MM.1S (cell line): Measurements from ENCODE around the gene CITED4.

Experiments
- DNase-seq: peaks from one replicate; pipeline ENCODE4 v3.0.0-alpha.2; 2015
- H2AFZ ChIP-seq: fragments of 300-600 bp; sonication (generic); 2 replicates; pipeline ENCODE4 v1.6.0; 2016; ENCODE audit warnings: antibody characterized with exemption, low read length
- H3F3A ChIP-seq: fragments of 300-600 bp; sonication (generic); 2 replicates; pipeline ENCODE4 v1.6.1; 2016; ENCODE audit warnings: mild to moderate bottlenecking, antibody characterized with exemption, low read length, moderate library complexity, mixed read lengths; ENCODE audit not compliant: insufficient read depth
- H3K27ac ChIP-seq: fragments of 300-600 bp; sonication (generic); 2 replicates; pipeline ENCODE4 v1.5.1; 2016; ENCODE audit warnings: mild to moderate bottlenecking, low read length
- H3K27me3 ChIP-seq: fragments of 300-600 bp; sonication (generic); replicated peaks from 2 replicates; pipeline ENCODE4 v1.6.0; 2016; ENCODE audit warnings: low read length; ENCODE audit not compliant: insufficient read depth
- H3K36me3 ChIP-seq: fragments of 300-600 bp; sonication (generic); replicated peaks from 2 replicates; pipeline ENCODE4 v1.6.1; 2016; ENCODE audit warnings: mild to moderate bottlenecking, low read length, mixed read lengths; ENCODE audit not compliant: insufficient read depth
- H3K4me1 ChIP-seq: fragments of 300-600 bp; sonication (generic); 2 replicates; pipeline ENCODE4 v1.6.1; 2016; ENCODE audit warnings: low read length, mixed read lengths
- H3K4me2 ChIP-seq: fragments of 300-600 bp; sonication (generic); 2 replicates; pipeline ENCODE4 v1.6.0; 2016; ENCODE audit warnings: low read depth, low read length
- H3K4me3 ChIP-seq: fragments of 300-600 bp; sonication (generic); 2 replicates; pipeline ENCODE4 v1.5.1; 2016; ENCODE audit warnings: low read length, mixed read lengths
- H3K79me2 ChIP-seq: fragments of 300-600 bp; sonication (generic); 2 replicates; pipeline ENCODE4 v1.6.1; 2016; ENCODE audit warnings: mixed run types, low read length, mixed read lengths
- H3K9ac ChIP-seq: fragments of 300-600 bp; sonication (generic); 2 replicates; pipeline ENCODE4 v1.6.1; 2016; ENCODE audit warnings: low read length, mixed read lengths
- H3K9me2 ChIP-seq: fragments of 300-600 bp; sonication (generic); replicated peaks from 2 replicates; pipeline ENCODE4 v1.6.1; 2016; ENCODE audit warnings: mild to moderate bottlenecking, low read length, mixed read lengths; ENCODE audit not compliant: insufficient read depth
- H3K9me3 ChIP-seq: fragments of 300-600 bp; sonication (generic); replicated peaks from 2 replicates; pipeline ENCODE4 v1.6.1; 2016; ENCODE audit warnings: mild to moderate bottlenecking, low read length, mixed read lengths; ENCODE audit not compliant: insufficient read depth
- H4K20me1 ChIP-seq: fragments of 300-600 bp; sonication (generic); 2 replicates; pipeline ENCODE4 v1.6.1; 2016; ENCODE audit warnings: mild to moderate bottlenecking, low read length, moderate library complexity, mixed read lengths; ENCODE audit not compliant: insufficient read depth
- CTCF ChIP-seq: fragments of 300-600 bp; sonication (generic); IDR thresholded peaks from 2 replicates; pipeline ENCODE4 v1.5.1; 2016; ENCODE audit warnings: antibody characterized with exemption, low read length, mixed read lengths
- EZH2 ChIP-seq: fragments of 300-600 bp; sonication (generic); optimal IDR thresholded peaks from 2 replicates; pipeline ENCODE3; 2017; ENCODE audit warnings: low read depth, mild to moderate bottlenecking, antibody characterized with exemption, low read length, mixed read lengths
- EZH2phosphoT487 ChIP-seq: fragments of 300-600 bp; sonication (generic); IDR thresholded peaks from 2 replicates; pipeline ENCODE4 v1.6.1; 2018; ENCODE audit warnings: antibody characterized with exemption, low read length

CITED4 gene

GRCh38 chr1:40887012-40887378 is 24.8 kb upstream of the CITED4 start:
- Histone ChIP-seq H3K9ac (no peak overlapping the region), H3K4me1 (no peaks in the 10 kb centered on the region), H3K27me3 (no peaks in the 10 kb centered on the region), H3F3A (no peaks in the 10 kb centered on the region), H3K9me3 (no peaks in the 10 kb centered on the region), H3K79me2 (no peaks in the 10 kb centered on the region), H3K9me2 (no peaks in the 10 kb centered on the region), H3K36me3 (no peaks in the 10 kb centered on the region), H3K27ac (no peak overlapping the region), H3K4me3 (no peak overlapping the region), H3K4me2 (no peak overlapping the region), H2AFZ (no peak overlapping the region), H4K20me1 (no peaks in the 10 kb centered on the region)
- no peak for DNase-seq
- TF ChIP-seq EZH2, result no peak
- no peak for TF ChIP-seq CTCF
- TF ChIP-seq EZH2phosphoT487, result no peak

- Histone ChIP-seq H3K9me2 (no peaks in the 10 kb centered on the region), H3K79me2 (no peaks in the 10 kb centered on the region), H3K27me3 (no peaks in the 10 kb centered on the region), H3K4me3 (no peak overlapping the region), H3K9me3 (no peaks in the 10 kb centered on the region), H3F3A (no peaks in the 10 kb centered on the region), H2AFZ (no peak overlapping the region), H3K36me3 (no peaks in the 10 kb centered on the region), H3K4me2 (no peak overlapping the region), H4K20me1 (no peaks in the 10 kb centered on the region), H3K9ac (no peak overlapping the region), H3K4me1 (no peaks in the 10 kb centered on the region), H3K27ac (no peak overlapping the region)
- DNase-seq, result no peak
- no peak for TF ChIP-seq EZH2phosphoT487
- no peak for TF ChIP-seq EZH2
- no peak for TF ChIP-seq CTCF
Observed at GRCh38 chr1:40886318-40887011, 24.3 kb upstream of the CITED4 start.

- Histone ChIP-seq H3K4me2 (no peak overlapping the region), H3K9ac (no peak overlapping the region), H3K9me2 (no peaks in the 10 kb centered on the region), H3K27ac (no peak overlapping the region), H3K4me3 (no peak overlapping the region), H3K9me3 (no peaks in the 10 kb centered on the region), H2AFZ (no peak overlapping the region), H3F3A (no peaks in the 10 kb centered on the region), H3K36me3 (no peaks in the 10 kb centered on the region), H4K20me1 (no peaks in the 10 kb centered on the region), H3K4me1 (no peaks in the 10 kb centered on the region), H3K79me2 (no peaks in the 10 kb centered on the region), H3K27me3 (no peaks in the 10 kb centered on the region)
- no peak for TF ChIP-seq EZH2phosphoT487
- no peak for TF ChIP-seq CTCF
- no peak for TF ChIP-seq EZH2
- no peak for DNase-seq
Observed at GRCh38 chr1:40884055-40884795, 22.1 kb upstream of the CITED4 start.
